ENCODE measurements around the gene MUC5AC.
"Not testable (repeated sequence)": the region's sequence is repeated elsewhere in the genome, so short reads cannot be mapped to it uniquely, and the experiment has no call there.

Gene MUC5AC

DNA sequence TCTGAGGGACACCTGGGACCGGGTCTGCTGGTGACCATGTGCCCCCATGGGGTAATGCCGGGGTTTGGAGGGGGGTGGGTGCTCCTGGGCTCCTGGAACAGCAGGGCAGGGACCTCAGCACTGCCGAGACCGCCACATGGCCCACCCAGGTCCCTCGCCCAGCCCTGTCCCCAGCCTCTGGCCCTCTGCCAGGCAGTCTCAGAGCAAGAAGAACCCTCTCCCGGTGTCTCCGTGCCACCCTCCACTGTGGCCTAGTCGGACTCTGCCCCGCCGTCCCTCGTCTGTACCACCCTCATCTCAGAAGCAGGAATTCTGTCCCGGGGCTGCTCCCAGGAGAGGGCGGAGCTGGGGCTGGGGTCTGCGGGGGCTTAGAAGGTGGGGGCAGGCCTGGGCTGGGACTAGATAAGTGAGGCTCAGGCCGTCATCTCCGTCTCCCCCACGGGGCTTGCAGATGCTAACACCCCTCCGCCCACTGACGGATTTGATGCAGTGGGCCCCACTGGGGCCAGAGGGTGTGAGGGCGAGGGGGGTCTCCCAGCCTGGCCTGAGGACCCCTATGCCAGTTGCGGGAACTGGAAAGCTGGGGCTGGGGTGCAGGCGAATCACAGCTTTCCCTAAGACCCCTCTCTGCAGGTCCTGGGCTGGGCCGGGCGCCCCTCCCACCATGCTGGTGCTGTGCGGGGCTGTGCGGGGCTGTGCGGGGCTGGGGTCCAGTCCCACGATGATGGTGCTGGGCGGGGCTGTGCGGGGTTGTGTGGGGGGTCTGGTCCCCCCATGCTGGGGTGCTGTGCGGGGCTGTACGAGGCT is 1.1 kb downstream of the MUC5AC start:
- no peaks in the 10 kb centered on the region for H3K4me1 ChIP-seq (ENCODE audit: control insufficient read depth, insufficient read depth, low read length)
- no peak overlapping the region for H3K27ac ChIP-seq (ENCODE audit: low read length)
- H3K9me3 ChIP-seq (ENCODE audit: control insufficient read depth in 2 of 2, low read length in 2 of 2), result no peaks in the 10 kb centered on the region
- no peak overlapping the region for H3K4me3 ChIP-seq (ENCODE audit: low read length in 2 of 2)
- no peaks in the 10 kb centered on the region for H3K36me3 ChIP-seq (ENCODE audit: control insufficient read depth in 2 of 2, insufficient read depth in 2 of 2, low read length in 2 of 2)
- H3K27me3 ChIP-seq (ENCODE audit: control insufficient read depth in 1 of 2, insufficient read depth in 2 of 2, low read length in 2 of 2), result no peaks in the 10 kb centered on the region
- no peak overlapping the region for H3K9ac ChIP-seq (ENCODE audit: low read length in 2 of 2)

- H3K27me3 ChIP-seq (ENCODE audit: control insufficient read depth in 1 of 2, insufficient read depth in 2 of 2, low read length in 2 of 2); H3K27ac ChIP-seq (ENCODE audit: low read length); H3K4me1 ChIP-seq (ENCODE audit: control insufficient read depth, insufficient read depth, low read length); H3K4me3 ChIP-seq (ENCODE audit: low read length in 2 of 2); H3K36me3 ChIP-seq (ENCODE audit: control insufficient read depth in 2 of 2, insufficient read depth in 2 of 2, low read length in 2 of 2); H3K9me3 ChIP-seq (ENCODE audit: control insufficient read depth in 2 of 2, low read length in 2 of 2); H3K9ac ChIP-seq (ENCODE audit: low read length in 2 of 2): not testable (repeated sequence)
Observed at GRCh38 chr11:1159488-1160220, 1.9 kb downstream of the MUC5AC start.

GRCh38 chr11:1160231-1161101 is 2.7 kb downstream of the MUC5AC start:
- Histone ChIP-seq H3K27me3 (ENCODE audit: control insufficient read depth in 1 of 2, insufficient read depth in 2 of 2, low read length in 2 of 2) (no peaks in the 10 kb centered on the region), H3K4me3 (ENCODE audit: low read length in 2 of 2) (no peak overlapping the region), H3K36me3 (ENCODE audit: control insufficient read depth in 2 of 2, insufficient read depth in 2 of 2, low read length in 2 of 2) (no peaks in the 10 kb centered on the region), H3K9ac (ENCODE audit: low read length in 2 of 2) (no peak overlapping the region), H3K27ac (ENCODE audit: low read length) (no peak overlapping the region), H3K4me1 (ENCODE audit: control insufficient read depth, insufficient read depth, low read length) (no peaks in the 10 kb centered on the region), H3K9me3 (ENCODE audit: control insufficient read depth in 2 of 2, low read length in 2 of 2) (no peaks in the 10 kb centered on the region)

- no peak overlapping the region for H3K27ac ChIP-seq (ENCODE audit: low read length)
Observed at GRCh38 chr11:1161410-1162137, 3.8 kb downstream of the MUC5AC start.

GRCh38 chr11:1162138-1162475 is 4.4 kb downstream of the MUC5AC start:
- no peaks in the 10 kb centered on the region for H3K36me3 ChIP-seq (ENCODE audit: control insufficient read depth in 2 of 2, insufficient read depth in 2 of 2, low read length in 2 of 2)
- no peak overlapping the region for H3K27ac ChIP-seq (ENCODE audit: low read length)
- no peak overlapping the region for H3K4me3 ChIP-seq (ENCODE audit: low read length in 2 of 2)

More at GRCh38 chr11:1161410-1162137, 3.8 kb downstream of the MUC5AC start:
- Histone ChIP-seq H3K4me1 (ENCODE audit: control insufficient read depth, insufficient read depth, low read length) (no peaks in the 10 kb centered on the region), H3K27me3 (ENCODE audit: control insufficient read depth in 1 of 2, insufficient read depth in 2 of 2, low read length in 2 of 2) (no peaks in the 10 kb centered on the region), H3K9me3 (ENCODE audit: control insufficient read depth in 2 of 2, low read length in 2 of 2) (no peaks in the 10 kb centered on the region), H3K36me3 (ENCODE audit: control insufficient read depth in 2 of 2, insufficient read depth in 2 of 2, low read length in 2 of 2) (no peaks in the 10 kb centered on the region), H3K4me3 (ENCODE audit: low read length in 2 of 2) (no peak overlapping the region), H3K9ac (ENCODE audit: low read length in 2 of 2) (no peak overlapping the region)

DNA sequence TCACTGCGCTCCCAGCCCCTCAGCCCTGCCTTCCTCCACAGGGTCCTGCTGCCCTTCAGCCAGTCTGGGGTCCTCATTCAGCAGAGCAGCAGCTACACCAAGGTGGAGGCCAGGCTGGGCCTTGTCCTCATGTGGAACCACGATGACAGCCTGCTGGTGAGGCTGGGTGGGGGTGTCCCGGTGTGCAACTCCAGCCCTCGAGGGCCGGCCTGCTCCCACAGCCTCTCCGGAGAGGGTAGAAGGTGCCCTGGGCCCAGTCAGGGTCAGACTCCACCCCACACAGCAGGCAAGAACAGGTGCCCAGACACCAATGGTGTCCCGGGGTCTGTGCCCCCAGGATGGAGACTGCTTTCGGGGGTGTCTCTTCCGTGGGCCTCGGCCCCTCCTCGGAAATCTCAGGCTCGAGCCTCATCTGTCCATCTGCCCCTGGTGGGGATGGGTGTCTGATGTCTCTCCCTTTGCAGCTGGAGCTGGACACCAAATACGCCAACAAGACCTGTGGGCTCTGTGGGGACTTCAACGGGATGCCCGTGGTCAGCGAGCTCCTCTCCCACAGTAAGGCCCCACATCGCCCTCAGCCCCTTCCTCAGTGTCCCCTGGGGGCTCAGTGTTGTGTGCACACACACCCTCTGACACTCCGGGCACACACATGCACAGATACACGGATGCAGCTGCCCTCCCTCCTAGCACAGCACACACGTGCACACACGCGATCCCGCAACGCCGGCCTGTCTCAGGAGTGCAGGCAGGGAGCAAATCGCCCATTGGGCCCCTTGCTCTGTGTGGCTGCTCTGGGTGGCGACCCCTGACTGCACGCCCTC is 4.9 kb downstream of the MUC5AC start:
- no peaks in the 10 kb centered on the region for H3K27me3 ChIP-seq (ENCODE audit: control insufficient read depth in 1 of 2, insufficient read depth in 2 of 2, low read length in 2 of 2)
- H3K27ac ChIP-seq (ENCODE audit: low read length), result no peak overlapping the region
- H3K9me3 ChIP-seq (ENCODE audit: control insufficient read depth in 2 of 2, low read length in 2 of 2), result no peaks in the 10 kb centered on the region
- H3K4me1 ChIP-seq (ENCODE audit: control insufficient read depth, insufficient read depth, low read length), result no peaks in the 10 kb centered on the region
- H3K36me3 ChIP-seq (ENCODE audit: control insufficient read depth in 2 of 2, insufficient read depth in 2 of 2, low read length in 2 of 2), result no peaks in the 10 kb centered on the region
- no peak overlapping the region for H3K4me3 ChIP-seq (ENCODE audit: low read length in 2 of 2)
- H3K9ac ChIP-seq (ENCODE audit: low read length in 2 of 2), result no peak overlapping the region

More at GRCh38 chr11:1162138-1162475, 4.4 kb downstream of the MUC5AC start:
- no peaks in the 10 kb centered on the region for H3K9me3 ChIP-seq (ENCODE audit: control insufficient read depth in 2 of 2, low read length in 2 of 2)
- H3K4me1 ChIP-seq (ENCODE audit: control insufficient read depth, insufficient read depth, low read length), result no peaks in the 10 kb centered on the region
- no peaks in the 10 kb centered on the region for H3K27me3 ChIP-seq (ENCODE audit: control insufficient read depth in 1 of 2, insufficient read depth in 2 of 2, low read length in 2 of 2)
- no peak overlapping the region for H3K9ac ChIP-seq (ENCODE audit: low read length in 2 of 2)

DNA sequence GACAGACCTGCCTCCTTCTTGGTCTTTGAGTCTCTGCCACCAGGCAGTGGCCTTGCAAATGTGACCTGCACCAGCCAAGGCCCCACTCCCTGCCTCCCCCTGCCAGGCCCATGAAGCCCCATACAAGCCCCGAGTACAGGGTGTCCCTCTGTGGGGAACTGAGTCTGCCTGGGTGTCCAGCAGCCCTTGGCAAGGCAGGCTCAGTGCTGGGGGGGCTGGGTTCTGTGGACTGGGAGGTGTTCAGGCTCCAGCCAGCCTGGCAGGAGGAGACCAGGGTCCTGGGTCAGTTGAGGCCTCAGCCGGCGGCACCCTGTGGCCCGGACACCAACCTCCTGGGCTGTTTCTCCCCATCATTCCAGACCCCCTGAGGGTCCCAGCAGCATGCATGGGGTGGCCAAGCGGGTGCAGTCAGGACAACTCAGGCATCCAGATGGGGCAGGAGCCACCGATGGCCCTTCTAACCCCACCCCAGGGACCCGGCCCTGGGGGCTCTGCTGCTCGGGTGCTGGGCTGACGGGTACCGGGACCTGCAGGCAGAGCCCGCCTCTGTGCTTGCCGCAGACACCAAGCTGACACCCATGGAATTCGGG is 5.7 kb downstream of the MUC5AC start:
- Histone ChIP-seq H3K9ac (ENCODE audit: low read length in 2 of 2) (no peak overlapping the region), H3K27ac (ENCODE audit: low read length) (no peak overlapping the region), H3K9me3 (ENCODE audit: control insufficient read depth in 2 of 2, low read length in 2 of 2) (no peaks in the 10 kb centered on the region), H3K27me3 (ENCODE audit: control insufficient read depth in 1 of 2, insufficient read depth in 2 of 2, low read length in 2 of 2) (no peaks in the 10 kb centered on the region), H3K4me3 (ENCODE audit: low read length in 2 of 2) (no peak overlapping the region), H3K36me3 (ENCODE audit: control insufficient read depth in 2 of 2, insufficient read depth in 2 of 2, low read length in 2 of 2) (no peaks in the 10 kb centered on the region), H3K4me1 (ENCODE audit: control insufficient read depth, insufficient read depth, low read length) (no peaks in the 10 kb centered on the region)

- Histone ChIP-seq H3K9ac (ENCODE audit: low read length in 2 of 2) (no peak overlapping the region), H3K27me3 (ENCODE audit: control insufficient read depth in 1 of 2, insufficient read depth in 2 of 2, low read length in 2 of 2) (no peaks in the 10 kb centered on the region), H3K4me3 (ENCODE audit: low read length in 2 of 2) (no peak overlapping the region)
Observed at GRCh38 chr11:1163911-1164735, 6.4 kb downstream of the MUC5AC start.

DNA sequence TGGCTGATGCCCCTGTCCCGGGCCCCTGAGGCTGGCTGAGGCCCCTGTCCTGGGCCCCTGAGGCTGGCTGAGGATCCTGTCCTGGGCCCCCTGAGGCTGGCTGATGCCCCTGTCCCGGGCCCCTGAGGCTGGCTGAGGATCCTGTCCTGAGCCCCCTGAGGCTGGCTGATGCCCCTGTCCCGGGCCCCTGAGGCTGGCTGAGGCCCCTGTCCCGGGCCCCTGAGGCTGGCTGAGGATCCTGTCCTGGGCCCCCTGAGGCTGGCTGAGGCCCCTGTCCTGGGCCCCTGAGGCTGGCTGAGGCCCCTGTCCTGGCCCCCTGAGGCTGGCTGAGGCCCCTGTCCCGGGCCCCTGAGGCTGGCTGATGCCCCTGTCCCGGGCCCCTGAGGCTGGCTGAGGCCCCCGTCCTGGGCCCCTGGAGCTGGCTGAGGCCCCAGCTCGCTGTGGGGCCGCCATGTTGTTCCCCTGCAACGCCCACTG is 7.1 kb downstream of the MUC5AC start:
- not testable (repeated sequence) for H3K4me1 ChIP-seq (ENCODE audit: control insufficient read depth, insufficient read depth, low read length); H3K27me3 ChIP-seq (ENCODE audit: control insufficient read depth in 1 of 2, insufficient read depth in 2 of 2, low read length in 2 of 2); H3K4me3 ChIP-seq (ENCODE audit: low read length in 2 of 2); H3K36me3 ChIP-seq (ENCODE audit: control insufficient read depth in 2 of 2, insufficient read depth in 2 of 2, low read length in 2 of 2); H3K9me3 ChIP-seq (ENCODE audit: control insufficient read depth in 2 of 2, low read length in 2 of 2); H3K9ac ChIP-seq (ENCODE audit: low read length in 2 of 2); H3K27ac ChIP-seq (ENCODE audit: low read length)

More at GRCh38 chr11:1163911-1164735, 6.4 kb downstream of the MUC5AC start:
- H3K36me3 ChIP-seq (ENCODE audit: control insufficient read depth in 2 of 2, insufficient read depth in 2 of 2, low read length in 2 of 2), result no peaks in the 10 kb centered on the region
- H3K9me3 ChIP-seq (ENCODE audit: control insufficient read depth in 2 of 2, low read length in 2 of 2), result no peaks in the 10 kb centered on the region
- no peak overlapping the region for H3K27ac ChIP-seq (ENCODE audit: low read length)
- no peaks in the 10 kb centered on the region for H3K4me1 ChIP-seq (ENCODE audit: control insufficient read depth, insufficient read depth, low read length)

Measured in stomach smooth muscle (tissue), 2 donors.